UCSD-AML1 (cell line): ENCODE measurements around the gene TMEM184B.
A peak's percentile ranks its signal among the peaks of the same experiment; 100 is the strongest.

Experiments
- DNase-seq: peaks from one replicate; lab custom pipeline; 2025; ENCODE audit not compliant: unreplicated experiment; lab: John Stamatoyannopoulos, UW

Gene TMEM184B

DNA sequence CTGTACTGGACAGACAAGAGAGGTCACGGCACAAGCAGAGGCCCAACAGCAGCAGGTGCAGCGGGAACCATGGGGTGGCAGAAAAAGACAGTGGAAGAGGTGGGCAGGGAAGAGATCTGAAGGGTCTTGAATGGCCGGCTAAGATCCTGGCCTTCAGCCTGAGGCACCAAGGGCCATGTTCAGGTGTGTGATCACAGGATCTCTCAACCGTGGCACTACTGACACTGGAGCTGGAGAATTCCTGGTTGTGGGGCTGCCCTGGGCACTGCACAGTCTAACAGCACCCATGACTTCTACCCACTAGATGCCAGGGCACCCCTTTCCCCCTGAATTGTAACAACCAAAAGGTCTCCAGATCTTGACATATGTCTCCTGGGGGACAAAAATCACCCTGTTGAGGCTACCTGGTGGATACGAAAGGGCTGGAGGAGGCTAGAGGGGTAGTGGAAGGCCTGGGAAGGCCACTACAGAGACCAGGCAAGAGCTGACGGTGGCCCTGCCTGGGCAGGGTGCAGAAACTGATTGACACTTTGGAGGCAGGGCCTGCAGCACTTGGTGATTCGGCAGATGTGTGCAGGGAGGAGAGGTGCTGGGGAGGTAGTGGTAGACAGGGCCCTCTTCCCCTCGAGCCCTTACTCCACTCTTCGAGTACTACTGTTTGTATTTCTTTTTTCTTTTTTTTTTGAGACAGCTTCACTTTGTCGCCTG lies 36.1 kb upstream of the TMEM184B start:
- no peak for DNase-seq

DNA sequence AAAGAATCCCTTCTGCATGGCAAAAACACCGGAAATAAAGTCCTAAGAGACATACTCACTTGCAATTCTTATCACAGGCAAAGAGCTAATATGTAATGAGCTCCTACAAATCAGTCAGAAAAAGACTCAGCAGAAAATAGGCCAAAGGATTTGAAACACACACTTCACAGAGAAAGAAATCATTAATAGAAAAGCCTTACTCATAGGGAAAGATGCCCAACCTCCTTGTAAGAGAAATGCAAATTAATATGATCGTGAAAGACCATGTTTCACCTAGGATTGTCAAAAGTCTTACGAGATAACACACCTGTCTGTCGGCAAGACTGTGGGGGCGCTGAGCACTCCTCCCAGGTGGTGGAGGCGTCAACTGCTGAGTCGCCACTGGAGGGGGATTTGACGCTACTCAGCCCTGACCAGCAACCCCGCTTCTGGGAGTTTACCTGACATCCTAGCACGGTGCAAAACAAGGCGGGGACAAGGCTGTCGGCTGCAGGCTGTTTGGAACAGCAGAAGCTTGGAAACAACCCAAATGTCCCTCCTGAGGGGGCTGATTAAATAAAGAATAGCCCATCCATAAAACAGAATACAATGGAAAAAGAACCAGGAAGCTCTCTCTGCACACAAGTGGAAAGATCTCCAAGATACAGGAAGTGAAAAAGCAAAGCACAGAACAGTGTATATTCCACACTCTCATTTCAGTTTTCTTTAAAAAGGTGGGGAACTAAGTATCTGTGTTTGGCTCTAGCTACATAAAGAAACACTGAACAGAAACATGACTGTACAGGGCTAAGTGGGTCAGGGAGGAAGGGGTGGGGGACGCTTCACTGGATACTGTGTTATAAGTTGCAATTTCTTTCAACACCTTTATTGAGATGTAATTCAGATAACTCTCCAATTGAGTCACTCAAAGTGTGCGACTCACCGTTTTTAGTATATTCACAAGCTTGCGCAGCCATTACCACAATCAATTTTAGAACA lies 33.0 kb upstream of the TMEM184B start:
- no peak for DNase-seq

DNA sequence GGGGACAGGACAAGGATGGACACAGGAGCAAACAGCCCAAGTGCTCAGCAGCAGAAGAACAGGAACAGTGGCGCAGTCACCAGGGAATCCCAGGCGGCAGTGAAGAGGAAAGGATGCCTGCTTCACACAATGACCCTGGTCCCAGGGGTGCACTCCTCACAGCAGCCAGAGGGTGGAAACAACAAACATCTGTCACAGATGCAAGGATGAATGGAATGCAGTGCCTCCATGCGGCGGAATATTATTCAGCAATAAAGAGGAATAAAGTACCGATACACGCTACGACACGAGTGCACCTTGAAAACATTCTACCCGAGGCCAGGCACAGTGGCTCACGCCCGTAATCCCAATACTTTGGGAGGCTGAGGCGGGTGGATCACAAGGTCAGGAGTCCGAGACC lies 31.7 kb upstream of the TMEM184B start:
- no peak for DNase-seq

DNA sequence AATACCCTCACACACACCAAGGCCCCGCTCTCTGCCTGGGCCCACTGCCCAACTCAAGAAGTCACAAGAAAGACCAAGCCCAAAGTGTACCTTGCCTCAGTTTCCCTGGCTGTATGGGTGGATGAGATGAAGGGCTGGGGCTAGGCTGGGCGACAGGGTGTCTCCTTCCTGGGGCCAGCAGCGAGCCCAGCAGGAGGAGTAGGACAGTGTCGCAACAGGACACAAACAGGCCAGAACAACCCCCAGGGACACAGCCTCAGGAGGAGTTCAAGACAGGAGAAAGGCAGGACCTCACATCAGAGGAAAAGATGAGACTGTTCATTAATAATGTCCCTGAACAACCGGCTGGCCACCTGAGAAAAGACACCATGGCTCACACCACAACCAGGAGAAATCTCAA lies 31.2 kb upstream of the TMEM184B start:
- no peak for DNase-seq

DNA sequence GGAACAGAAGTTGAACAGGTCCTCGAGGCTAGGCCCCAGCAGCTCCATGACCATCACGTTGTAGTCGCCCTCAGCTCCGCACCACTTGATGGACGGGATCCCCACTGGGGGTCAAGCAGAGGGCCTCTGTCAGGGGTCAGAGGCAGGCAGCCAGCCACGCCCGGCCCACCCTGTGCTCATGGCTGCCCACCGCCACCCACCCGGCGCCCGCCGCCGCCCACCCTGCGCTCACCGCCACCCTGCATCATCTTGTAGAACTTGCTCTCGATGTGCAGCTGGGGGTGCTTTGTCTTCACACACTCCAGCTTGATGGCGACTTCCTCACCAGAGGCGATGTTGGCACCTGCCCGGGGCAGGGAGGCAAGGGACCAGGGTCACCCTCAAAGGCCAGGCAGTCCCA lies 30.1 kb upstream of the TMEM184B start:
- no peak for DNase-seq

DNA sequence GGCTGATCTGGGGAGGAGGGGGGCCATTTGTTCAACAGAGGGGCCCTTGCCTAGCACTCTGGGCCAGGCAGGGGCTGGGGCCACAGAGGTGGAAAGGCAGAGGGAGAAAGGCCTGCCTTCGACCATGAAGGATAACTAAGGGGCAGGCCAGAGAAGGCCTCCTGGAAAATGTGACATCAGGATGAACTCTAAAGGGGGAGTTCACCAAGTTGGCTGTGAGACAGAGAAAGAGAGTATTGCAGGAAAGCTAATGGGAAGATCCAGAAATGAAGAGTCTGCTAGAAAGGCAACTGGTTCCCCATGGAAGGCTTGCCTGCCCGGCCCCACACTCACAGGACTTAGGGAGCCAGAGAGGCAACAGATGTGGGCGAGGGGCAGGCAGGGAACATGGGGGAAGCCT lies 28.1 kb upstream of the TMEM184B start:
- no peak for DNase-seq

DNA sequence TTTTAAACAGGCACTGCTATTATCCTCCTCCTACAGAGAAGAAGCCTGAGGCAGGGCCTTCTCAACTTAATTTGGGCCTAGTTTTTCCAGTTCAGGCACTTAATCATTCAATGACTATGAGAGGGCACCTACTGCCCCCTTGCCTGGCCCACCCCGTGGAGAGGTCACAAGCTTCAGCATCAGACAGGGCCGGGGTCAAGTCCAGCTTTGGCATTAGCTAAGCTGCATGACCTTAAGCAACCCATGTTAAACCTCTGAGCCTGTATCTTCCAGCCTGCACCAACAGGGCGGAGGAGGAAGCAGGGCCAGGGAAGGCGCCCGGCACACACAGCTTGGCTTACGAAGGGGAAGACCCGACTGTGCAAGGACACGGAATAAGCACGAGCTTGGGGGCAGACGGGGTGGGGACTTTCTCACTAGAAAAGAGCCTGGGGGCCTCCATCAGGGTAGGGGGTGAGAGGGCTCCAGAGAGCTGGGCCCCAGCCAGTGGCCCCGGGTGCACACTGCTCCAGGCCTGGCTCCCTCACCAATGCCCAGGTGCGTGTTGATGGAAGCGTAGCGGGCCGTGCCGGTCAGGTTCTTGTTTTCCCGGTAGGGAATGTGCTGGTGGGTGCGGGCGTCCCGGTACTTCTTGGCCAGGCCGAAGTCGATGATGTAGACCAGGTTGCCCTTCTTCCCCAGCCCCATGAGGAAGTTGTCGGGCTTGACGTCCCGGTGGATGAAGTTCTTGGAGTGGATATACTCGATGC lies 27.6 kb upstream of the TMEM184B start:
- no peak for DNase-seq

DNA sequence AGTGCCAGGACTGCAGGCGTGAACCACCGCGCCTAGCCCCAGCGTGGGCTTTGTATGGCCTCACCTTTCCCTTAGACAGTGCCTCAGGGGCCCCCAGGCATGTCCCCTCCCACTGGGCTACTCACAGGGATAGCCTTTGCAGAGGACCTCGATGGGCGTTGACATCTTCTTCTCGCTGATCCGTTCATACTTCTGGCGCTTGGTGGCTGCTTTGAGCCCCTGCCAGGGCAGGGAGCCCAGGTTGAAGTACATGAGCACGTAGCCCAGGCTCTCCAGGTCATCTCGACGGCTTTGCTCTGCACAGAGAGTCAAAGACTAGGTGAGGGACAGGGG lies 26.9 kb upstream of the TMEM184B start:
- no peak for DNase-seq

DNA sequence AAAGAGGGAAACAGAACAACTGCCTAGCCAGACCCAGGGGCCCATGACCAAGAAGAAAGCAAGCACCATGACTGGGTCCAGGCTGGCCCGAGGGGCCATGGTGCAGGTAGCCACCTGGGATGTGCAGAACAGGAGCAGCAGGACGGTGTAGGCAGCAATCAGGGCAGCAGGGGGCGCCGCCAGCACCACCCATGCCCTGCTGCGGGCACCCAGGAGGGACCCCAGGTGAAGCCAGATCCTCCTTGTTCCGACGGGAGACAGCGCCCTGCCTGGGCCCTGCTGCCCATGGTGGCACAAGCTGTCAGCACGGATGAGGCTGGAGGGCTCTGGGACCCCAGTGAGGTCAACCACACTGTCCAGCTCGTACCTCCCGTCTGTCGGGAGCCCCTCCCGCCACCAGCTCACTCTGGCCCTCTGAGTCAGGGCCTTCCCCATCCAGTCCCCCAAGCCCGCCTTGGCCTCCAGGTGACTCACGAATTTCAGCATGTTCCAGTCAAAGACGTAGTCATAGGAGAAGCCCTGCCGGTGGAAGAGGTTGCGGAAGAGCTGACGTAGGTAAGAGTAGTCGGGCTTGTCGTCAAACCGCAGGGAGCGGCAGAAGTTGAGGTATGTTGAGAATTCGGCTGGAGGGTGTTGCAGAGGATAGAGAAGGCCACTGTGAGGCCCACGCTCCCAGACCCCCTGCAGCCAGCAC lies 25.6 kb upstream of the TMEM184B start:
- DNase-seq: peak; percentile 21

DNA sequence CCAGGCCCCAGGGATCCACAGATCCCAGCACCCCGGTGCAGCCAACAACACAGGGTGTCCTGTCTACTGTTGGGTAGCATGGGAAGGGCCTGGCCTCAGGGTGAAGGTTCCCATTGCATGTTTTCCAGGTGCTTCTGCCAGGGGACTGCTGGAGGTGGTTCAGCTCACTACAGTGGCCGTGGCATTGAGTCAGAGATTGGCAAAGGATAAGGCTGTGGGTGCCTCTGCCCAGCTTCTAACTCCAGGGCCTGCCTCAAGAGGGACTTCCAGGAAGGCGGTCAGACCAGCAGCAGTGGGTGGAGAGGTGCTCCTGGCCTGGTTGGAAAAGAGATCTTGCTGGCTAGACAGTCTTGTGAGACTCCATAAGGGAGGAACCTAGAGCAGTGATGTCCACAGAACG lies 23.6 kb upstream of the TMEM184B start:
- no peak for DNase-seq

DNA sequence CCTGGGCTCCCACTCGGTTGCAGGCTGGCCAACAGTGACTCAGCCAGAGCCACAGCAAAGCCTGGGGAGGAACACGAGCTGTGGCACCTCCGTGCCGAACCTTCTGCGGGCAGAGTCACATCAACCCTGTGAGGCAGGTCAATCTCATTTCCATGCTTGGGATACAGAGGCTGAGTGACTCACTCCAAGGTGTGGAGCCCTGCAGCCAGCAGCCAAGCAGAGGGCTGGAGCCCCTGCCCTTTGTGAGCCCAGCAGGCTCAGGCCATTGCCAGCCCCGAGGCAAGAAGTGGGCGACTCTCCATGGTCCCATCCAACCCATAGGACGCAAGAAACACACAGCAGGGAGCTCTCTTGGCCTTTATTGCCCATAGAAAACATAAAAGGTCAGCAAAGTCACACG lies 23.1 kb upstream of the TMEM184B start:
- no peak for DNase-seq

DNA sequence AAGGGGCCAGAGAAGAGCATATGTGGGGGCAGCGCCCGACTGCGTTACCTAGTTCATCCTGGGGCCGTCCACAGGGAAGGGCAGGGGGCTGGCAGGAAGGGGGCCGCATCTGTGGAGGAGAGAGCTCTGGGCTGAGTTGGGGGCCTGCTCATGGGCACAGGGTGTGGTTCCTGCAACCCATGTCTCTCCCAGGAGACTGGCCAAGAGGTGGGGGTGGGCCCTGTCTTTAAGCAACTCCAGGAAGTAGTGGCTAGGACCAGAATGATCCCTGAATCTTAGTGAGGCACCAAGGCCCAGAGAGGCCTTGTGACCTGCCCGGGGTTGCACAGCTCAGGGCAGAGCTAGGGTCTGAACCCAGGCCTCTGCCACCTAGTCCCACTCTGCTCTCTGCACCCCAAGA lies 22.5 kb upstream of the TMEM184B start:
- DNase-seq: no peak

DNA sequence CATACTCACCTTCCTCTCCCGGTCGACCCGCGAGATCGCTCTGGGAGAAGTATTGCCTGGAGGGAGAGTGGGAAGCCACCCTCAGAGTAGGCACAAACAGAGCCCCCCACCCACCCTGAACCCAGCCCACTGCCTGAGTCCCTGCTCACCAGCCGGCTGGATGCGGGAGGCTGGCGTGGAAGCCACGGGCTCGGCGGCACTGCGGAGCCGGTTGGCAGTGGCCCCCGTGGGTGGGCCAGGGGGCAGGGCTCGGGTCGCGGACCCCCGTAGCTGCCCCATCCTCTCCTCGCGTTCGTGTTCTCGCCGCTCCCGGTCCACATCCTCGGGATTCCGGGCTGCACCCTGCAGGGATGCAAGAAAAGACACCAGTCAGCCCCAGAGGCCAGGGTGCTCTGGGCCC lies 21.4 kb upstream of the TMEM184B start:
- DNase-seq: no peak

DNA sequence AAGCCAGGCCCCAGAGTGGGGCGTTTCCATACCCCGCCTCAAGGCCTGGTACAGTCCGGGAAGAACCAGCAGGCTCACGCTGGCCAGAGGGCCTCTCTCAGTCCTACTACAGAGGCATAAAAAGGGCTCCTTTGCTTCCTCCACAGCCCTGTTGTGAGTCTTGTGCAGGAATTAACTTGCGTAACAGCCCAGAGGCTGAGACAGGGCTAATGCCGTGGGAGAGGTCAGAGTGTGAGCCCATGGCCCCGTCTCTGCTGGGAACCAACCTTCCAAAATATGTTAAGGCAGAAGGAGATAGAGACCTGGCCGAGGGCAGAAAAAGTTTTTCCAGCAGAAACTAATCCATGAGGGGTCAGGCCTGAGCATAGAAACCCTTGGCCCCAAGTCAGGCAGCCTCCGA lies 19.9 kb upstream of the TMEM184B start:
- DNase-seq: no peak

DNA sequence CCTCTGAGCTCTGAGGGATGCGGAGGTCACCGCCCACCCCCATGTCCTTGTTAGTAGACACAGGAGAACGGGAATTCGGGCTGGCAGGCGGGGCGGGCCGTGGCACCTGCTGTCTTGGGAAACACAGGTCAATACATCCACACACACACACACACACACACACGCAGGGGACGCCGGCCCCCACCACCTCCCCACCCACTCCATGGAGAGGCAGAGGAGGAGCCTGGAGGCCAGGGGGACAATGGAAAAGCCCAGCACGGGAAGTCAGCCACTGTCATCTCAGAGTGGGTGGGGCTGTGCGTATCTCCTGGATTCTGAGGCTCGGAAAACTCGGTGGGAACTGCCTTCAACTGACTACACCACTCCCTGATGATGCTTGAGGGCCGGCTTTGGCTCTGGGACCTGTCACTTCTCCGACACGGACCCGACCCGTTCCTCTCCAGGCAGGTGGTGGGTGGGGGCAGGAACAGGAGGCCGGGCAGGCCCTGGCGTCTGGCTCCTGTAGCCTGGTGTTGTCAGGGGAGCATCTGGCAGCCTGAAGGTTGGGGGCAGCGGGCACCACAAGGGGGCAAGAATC lies 18.5 kb upstream of the TMEM184B start:
- no peak for DNase-seq

DNA sequence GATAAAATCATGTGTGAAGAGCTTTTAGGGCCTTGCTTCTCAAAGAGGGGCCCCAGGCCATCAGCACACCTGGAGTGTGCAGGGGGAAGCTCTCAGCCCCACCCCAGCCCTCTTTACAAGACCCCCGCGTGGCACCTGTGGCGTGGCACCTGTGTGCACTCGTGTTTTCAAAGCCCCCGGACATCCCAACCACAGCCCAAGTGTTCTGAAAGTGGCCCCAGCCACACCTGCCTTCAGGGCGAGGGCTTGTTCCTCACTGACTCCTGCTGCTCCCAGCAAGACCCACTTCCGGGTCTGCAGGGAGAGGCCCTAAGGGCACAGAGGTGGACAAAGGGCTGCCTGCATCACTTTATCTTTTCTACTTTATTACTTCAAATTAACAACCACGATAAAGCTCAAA lies 17.5 kb upstream of the TMEM184B start:
- DNase-seq: no peak

DNA sequence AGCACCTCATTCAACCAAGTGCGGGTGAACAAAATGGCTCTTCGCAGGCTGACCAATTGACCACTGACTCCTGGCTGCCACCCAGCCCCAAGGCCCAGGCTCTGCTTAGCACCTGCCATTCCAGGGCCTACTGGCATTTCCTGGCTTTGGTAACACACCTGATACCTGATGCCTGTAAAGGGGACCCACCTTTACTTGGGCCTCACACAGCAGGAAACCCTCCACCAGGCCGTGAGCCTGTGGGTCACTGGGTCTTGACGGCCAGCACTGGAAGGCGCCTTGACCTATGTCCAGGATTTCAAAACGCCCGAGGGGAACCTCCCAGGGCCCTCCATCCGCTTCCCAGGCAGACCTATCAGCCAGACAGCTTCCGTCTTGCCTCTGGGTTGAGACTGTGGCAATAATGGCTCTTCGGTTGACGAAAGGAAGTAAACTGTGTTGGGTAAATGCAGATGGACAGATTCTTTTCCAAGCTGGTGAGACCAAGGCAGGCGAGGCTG lies 16.8 kb upstream of the TMEM184B start:
- DNase-seq: no peak

DNA sequence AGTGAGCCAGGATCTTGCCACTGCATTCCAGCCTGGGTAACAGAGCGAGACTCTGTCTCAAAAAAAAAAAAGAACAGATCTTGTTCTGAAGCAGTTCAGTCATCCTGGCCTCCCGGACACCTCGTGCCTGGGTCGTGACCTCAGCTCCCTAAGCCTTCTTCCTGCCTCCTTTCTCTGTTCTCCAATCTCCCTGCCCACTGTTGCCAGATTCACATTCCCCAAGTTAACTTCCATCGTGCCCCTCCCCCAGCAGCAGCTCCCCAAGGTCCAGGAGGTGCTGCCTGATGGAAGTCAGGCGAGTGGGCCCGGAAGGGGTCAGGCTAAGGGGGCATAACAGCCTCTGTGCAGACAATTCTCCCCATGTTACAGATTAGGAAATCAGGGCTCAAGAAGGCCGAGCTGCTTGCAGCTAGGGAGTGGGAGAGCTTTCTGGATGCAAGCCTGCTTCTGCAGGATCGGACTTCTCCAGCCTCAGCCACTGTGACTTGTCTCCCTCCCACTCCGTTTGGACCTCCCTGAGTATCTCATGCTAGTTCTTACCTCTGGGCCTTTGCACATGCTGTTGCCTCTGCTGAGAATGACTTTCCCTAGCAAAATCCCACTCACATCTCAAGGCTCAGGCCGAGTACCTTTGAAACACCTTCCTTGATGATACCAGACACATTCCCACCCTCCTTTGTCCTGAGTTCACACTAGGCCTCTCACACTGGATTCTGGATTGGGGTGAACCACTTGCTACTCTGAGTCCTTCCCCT lies 14.3 kb upstream of the TMEM184B start:
- DNase-seq: no peak

DNA sequence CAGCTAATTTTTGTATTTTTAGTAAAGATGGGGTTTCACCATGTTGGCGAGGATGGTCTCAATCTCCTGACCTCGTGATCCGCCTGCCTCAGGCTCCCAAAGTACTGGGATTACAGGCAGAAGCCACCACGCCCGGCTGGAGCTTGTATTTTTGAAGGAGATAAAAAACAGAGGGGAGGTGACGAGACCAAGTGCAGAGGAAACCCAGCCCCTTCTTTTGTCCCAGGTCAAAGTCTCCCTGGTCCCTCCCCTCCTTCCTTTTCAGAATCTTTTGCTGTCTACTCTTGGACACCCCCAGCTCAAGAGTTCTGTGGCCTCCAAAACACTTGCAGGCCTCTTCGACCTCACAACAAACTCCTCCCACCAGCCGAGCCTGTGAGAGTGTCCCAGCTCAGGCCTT lies 12.2 kb upstream of the TMEM184B start:
- DNase-seq: no peak

DNA sequence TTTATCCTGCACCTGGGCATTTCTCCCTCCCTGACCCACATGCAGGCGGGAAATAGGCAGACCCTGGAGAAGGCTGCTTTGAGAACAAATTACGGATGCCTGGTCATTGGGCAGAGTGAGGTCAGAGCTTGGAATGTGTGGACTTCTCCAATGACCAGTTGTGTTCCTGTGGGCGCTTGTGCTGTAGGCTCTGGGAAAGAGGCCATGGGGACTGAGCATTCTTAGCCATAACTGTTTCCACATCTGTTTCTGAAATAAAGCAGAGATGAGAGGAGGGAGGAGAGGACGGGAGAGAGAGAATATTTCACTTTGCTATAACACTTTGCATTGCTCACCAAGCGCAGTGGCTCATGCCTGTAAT lies 11.2 kb upstream of the TMEM184B start:
- no peak for DNase-seq
